Small intestine (tissue), 7 donors: Measurements from ENCODE around the gene CFAP410. TPM values are rescaled to one million over a fixed set of nuclear protein-coding genes. Genes with fewer than 3 reads are reported as not detected.

Experiments
- DNase-seq, 2 donors: peaks; one replicate each; pipeline versions ENCODE4 v3.0.0 to v3.0.0-alpha.2; 2013
- FAIRE-seq: peaks from 2 replicates; lab custom pipeline; 2012; peaks lifted over from hg19 to GRCh38; lab: Jason Lieb, UNC
- H3K27ac ChIP-seq, 3 donors: one replicate each; pipeline ENCODE4 v1.5.1; 2013; ENCODE audit warnings: low read length in 2 of 3, mild to moderate bottlenecking in 2 of 3, control low read depth in 1 of 3, inconsistent platforms in 1 of 3, low read depth in 1 of 3, moderate library complexity in 1 of 3
- H3K27me3 ChIP-seq, 3 donors: one replicate each; pipeline ENCODE4 v1.6.1; 2013; ENCODE audit warnings: low read length in 3 of 3, inconsistent platforms in 1 of 3; ENCODE audit not compliant: control insufficient read depth in 3 of 3, insufficient read depth in 3 of 3
- H3K36me3 ChIP-seq, 3 donors: one replicate each; pipeline ENCODE4 v1.6.1; 2013; ENCODE audit warnings: low read length in 3 of 3, inconsistent platforms in 1 of 3, low read depth in 1 of 3, mild to moderate bottlenecking in 1 of 3, moderate library complexity in 1 of 3; ENCODE audit not compliant: control insufficient read depth in 3 of 3, insufficient read depth in 2 of 3
- H3K4me1 ChIP-seq, 3 donors: one replicate each; pipeline ENCODE4 v1.6.1; 2013; ENCODE audit warnings: low read length in 2 of 3, inconsistent platforms in 1 of 3, low read depth in 1 of 3, mild to moderate bottlenecking in 1 of 3, moderate library complexity in 1 of 3; ENCODE audit not compliant: control insufficient read depth in 3 of 3, insufficient read depth in 2 of 3
- H3K4me3 ChIP-seq, 3 donors: one replicate each; pipeline ENCODE4 v1.5.1; 2013; ENCODE audit warnings: low read length in 3 of 3, control low read depth in 1 of 3, inconsistent platforms in 1 of 3, low read depth in 1 of 3, mild to moderate bottlenecking in 1 of 3, moderate library complexity in 1 of 3
- H3K9me3 ChIP-seq, 2 donors: one replicate each; pipeline ENCODE4 v1.6.1; 2013; ENCODE audit warnings: low read depth in 1 of 2, low read length in 1 of 2; ENCODE audit not compliant: control insufficient read depth in 2 of 2, insufficient read depth in 1 of 2
- WGBS, 3 donors: extraction: QIAGEN DNeasy Blood & Tissue Kit; methylation state at CpG; one replicate each; pipeline ENCODE4 v1.1.7; 2013; 5-methylcytosine and 5-hydroxymethylcytosine counted together
- polyA plus RNA-seq, 4 donors: library from polyadenylated mRNA; stranded (reverse) in 3 of 4; unstranded in 1 of 4; fragments of 200-250 nt in 3 of 4; fragments of 120-200 nt in 1 of 4; gene quantifications; one replicate each; pipeline versions ENCODE4 v1.2.1 to v1.2.3, GENCODE V29; 2013
- donor health status: healthy with polysubstance abuse.
- donor health status: control.
- donor health status: control.
- donor health status: Bipolar disorder and iron deficiency.
- donor health status: healthy.

CFAP410 gene
- polyA plus RNA-seq, 4 donors, result 17.9 to 35.9 (median 32.3) TPM

GRCh38 chr21:44379515-44379848 lies 40.3 kb upstream of the CFAP410 start:
- Histone ChIP-seq H3K27me3 (no peaks in the 10 kb centered on the region), H3K36me3 (no peaks in the 10 kb centered on the region), H3K9me3 (no peaks in the 10 kb centered on the region), H3K4me1 (no peaks in the 10 kb centered on the region), H3K27ac (no peak overlapping the region), H3K4me3 (no peak overlapping the region)
- FAIRE-seq, result no peak
- WGBS, 3 donors, result 78 to 86% (median 82%) methylated on average over 5 of the region's 5 CpGs
- no peak for DNase-seq

- FAIRE-seq, result no peak
- no peak overlapping the region for H3K4me3 ChIP-seq
- H3K27me3 ChIP-seq, result no peaks in the 10 kb centered on the region
- 90 to 92% (median 92%) methylated on average over 34 of the region's 34 CpGs for WGBS, 3 donors
- H3K4me1 ChIP-seq, result no peaks in the 10 kb centered on the region
- DNase-seq, result no peak
- no peak overlapping the region for H3K27ac ChIP-seq
- H3K36me3 ChIP-seq, result no peaks in the 10 kb centered on the region
- H3K9me3 ChIP-seq, result no peaks in the 10 kb centered on the region
Measured at GRCh38 chr21:44378646-44379514, 39.7 kb upstream of the CFAP410 start.

- no peaks in the 10 kb centered on the region for H3K9me3 ChIP-seq
- no peak for FAIRE-seq
- no peaks in the 10 kb centered on the region for H3K27me3 ChIP-seq
- WGBS, 3 donors, result 63 to 77% (median 77%) methylated on average over 21 to 22 of the region's 22 CpGs
- H3K4me3 ChIP-seq, result no peak overlapping the region
- no peak for DNase-seq
- H3K27ac ChIP-seq, result no peak overlapping the region
- no peaks in the 10 kb centered on the region for H3K36me3 ChIP-seq
- H3K4me1 ChIP-seq, result no peaks in the 10 kb centered on the region
Measured at GRCh38 chr21:44377922-44378645, 38.9 kb upstream of the CFAP410 start.

- H3K27ac ChIP-seq, result no peak overlapping the region
- H3K9me3 ChIP-seq, result no peaks in the 10 kb centered on the region
- WGBS, 3 donors, result 36 to 68% (median 53%) methylated on average over 23 to 24 of the region's 24 CpGs
- DNase-seq, result no peak
- no peaks in the 10 kb centered on the region for H3K4me1 ChIP-seq
- H3K27me3 ChIP-seq, result no peaks in the 10 kb centered on the region
- FAIRE-seq, result no peak
- H3K4me3 ChIP-seq, result no peak overlapping the region
- H3K36me3 ChIP-seq, result no peaks in the 10 kb centered on the region
Measured at GRCh38 chr21:44377201-44377921, 38.2 kb upstream of the CFAP410 start.

GRCh38 chr21:44376606-44377005 lies 37.4 kb upstream of the CFAP410 start:
- FAIRE-seq, result no peak
- DNase-seq, result no peak
- WGBS, 3 donors, result 87 to 91% (median 88%) methylated on average over 9 of the region's 9 CpGs
- no peaks in the 10 kb centered on the region for H3K36me3 ChIP-seq
- H3K27ac ChIP-seq, result no peak overlapping the region
- no peaks in the 10 kb centered on the region for H3K9me3 ChIP-seq
- no peak overlapping the region for H3K4me3 ChIP-seq
- no peaks in the 10 kb centered on the region for H3K4me1 ChIP-seq
- H3K27me3 ChIP-seq, result no peaks in the 10 kb centered on the region

GRCh38 chr21:44375761-44376241 lies 36.6 kb upstream of the CFAP410 start:
- Histone ChIP-seq H3K4me1 (no peaks in the 10 kb centered on the region), H3K27me3 (peaks cover 0 to 2% (median 0%) of the 10 kb centered on the region in 3 donors), H3K9me3 (no peaks in the 10 kb centered on the region), H3K4me3 (no peak overlapping the region), H3K36me3 (no peaks in the 10 kb centered on the region), H3K27ac (no peak overlapping the region)
- DNase-seq (no peak), FAIRE-seq (no peak)
- 84 to 90% (median 87%) methylated on average over 19 of the region's 19 CpGs for WGBS, 3 donors

GRCh38 chr21:44375281-44375651 lies 36.1 kb upstream of the CFAP410 start:
- H3K9me3 ChIP-seq, result no peaks in the 10 kb centered on the region
- WGBS, 3 donors, result 61 to 76% (median 67%) methylated on average over 10 of the region's 10 CpGs
- FAIRE-seq, result no peak

GRCh38 chr21:44374601-44375280 lies 35.6 kb upstream of the CFAP410 start:
- no peaks in the 10 kb centered on the region for H3K4me1 ChIP-seq
- DNase-seq (no peak), FAIRE-seq (no peak)
- WGBS, 3 donors, result 85 to 89% (median 86%) methylated on average over 24 of the region's 24 CpGs
- peaks cover 0 to 9% (median 0%) of the 10 kb centered on the region in 3 donors for H3K27me3 ChIP-seq
- no peaks in the 10 kb centered on the region for H3K36me3 ChIP-seq
- H3K4me3 ChIP-seq, result no peak overlapping the region
- no peak overlapping the region for H3K27ac ChIP-seq
- no peaks in the 10 kb centered on the region for H3K9me3 ChIP-seq

More at GRCh38 chr21:44375281-44375651, 36.1 kb upstream of the CFAP410 start:
- DNase-seq, result peak in 1 of 2 donors; percentile 50
- Histone ChIP-seq H3K4me3 (no peak overlapping the region), H3K36me3 (no peaks in the 10 kb centered on the region), H3K27me3 (peaks cover 0 to 6% (median 0%) of the 10 kb centered on the region in 3 donors), H3K27ac (no peak overlapping the region), H3K4me1 (no peaks in the 10 kb centered on the region)
